Liver (tissue), 3 donors: ENCODE measurements around the gene EDDM13.

Experiments used
- CTCF ChIP-seq: fragments of 150-350 bp; IDR thresholded peaks from 2 replicates; pipeline ENCODE4 v1.5.1; 2017; ENCODE audit warnings: improper control_type of control experiment, low read depth, low read length; ENCODE audit not compliant: missing input control
- EGR1 ChIP-seq, 2 donors: IDR thresholded peaks; 2 replicates each; pipeline ENCODE4 v1.6.1; 2016 to 2018; ENCODE audit warnings: antibody characterized with exemption in 2 of 2, low read depth in 2 of 2
- MAX ChIP-seq: IDR thresholded peaks from 2 replicates; pipeline ENCODE4 v1.6.1; 2016; ENCODE audit warnings: antibody characterized with exemption
- RAD21 ChIP-seq, 2 donors: IDR thresholded peaks; 2 replicates each; pipeline ENCODE4 v1.6.1; 2016; ENCODE audit warnings: antibody characterized with exemption in 2 of 2, mild to moderate bottlenecking in 2 of 2
- SP1 ChIP-seq: IDR thresholded peaks from 2 replicates; pipeline ENCODE4 v1.6.1; 2018; ENCODE audit warnings: antibody characterized with exemption, mild to moderate bottlenecking
- TAF1 ChIP-seq: conservative IDR thresholded peaks from 2 replicates; pipeline ENCODE4 v1.6.1; 2016; ENCODE audit warnings: antibody characterized with exemption, mild to moderate bottlenecking
- YY1 ChIP-seq: IDR thresholded peaks from 2 replicates; pipeline ENCODE4 v1.6.1; 2016; ENCODE audit warnings: antibody characterized with exemption, mild to moderate bottlenecking
- TF ChIP-seq, protein P1 (sequence below): IDR thresholded peaks from 2 replicates; pipeline ENCODE4 v1.6.1; 2016; ENCODE audit warnings: antibody characterized with exemption
- donor health status: healthy.
- donor health status: healthy.

GRCh38 chr19:56314381-56315076 is 42.0 kb downstream of the EDDM13 start, which contains the start of gene ZSCAN5A:
- TF ChIP-seq, protein P1, sequence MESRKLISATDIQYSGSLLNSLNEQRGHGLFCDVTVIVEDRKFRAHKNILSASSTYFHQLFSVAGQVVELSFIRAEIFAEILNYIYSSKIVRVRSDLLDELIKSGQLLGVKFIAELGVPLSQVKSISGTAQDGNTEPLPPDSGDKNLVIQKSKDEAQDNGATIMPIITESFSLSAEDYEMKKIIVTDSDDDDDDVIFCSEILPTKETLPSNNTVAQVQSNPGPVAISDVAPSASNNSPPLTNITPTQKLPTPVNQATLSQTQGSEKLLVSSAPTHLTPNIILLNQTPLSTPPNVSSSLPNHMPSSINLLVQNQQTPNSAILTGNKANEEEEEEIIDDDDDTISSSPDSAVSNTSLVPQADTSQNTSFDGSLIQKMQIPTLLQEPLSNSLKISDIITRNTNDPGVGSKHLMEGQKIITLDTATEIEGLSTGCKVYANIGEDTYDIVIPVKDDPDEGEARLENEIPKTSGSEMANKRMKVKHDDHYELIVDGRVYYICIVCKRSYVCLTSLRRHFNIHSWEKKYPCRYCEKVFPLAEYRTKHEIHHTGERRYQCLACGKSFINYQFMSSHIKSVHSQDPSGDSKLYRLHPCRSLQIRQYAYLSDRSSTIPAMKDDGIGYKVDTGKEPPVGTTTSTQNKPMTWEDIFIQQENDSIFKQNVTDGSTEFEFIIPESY = peak; percentile 64
- TF ChIP-seq CTCF (no peak), EGR1 (IDR thresholded peaks at IDR 0.05; ENCODE audit: low read depth in 2 of 2) (peak; percentile 18 to 57), YY1 (peak; percentile 44), TAF1 (no peak), SP1 (peak; percentile 52), RAD21 (IDR thresholded peaks at IDR 0.05) (no peak), MAX (no peak)
